HG03469 (cell line): Measurements from ENCODE around the gene MBOAT7.
A peak's percentile ranks its signal among the peaks of the same experiment; 100 is the strongest.

Experiments
- ATAC-seq: cut with Tn5 transposase; IDR thresholded peaks from one replicate; pipeline ENCODE4 v1.9.1; 2021; ENCODE audit warnings: mild to moderate bottlenecking, moderate library complexity, moderate number of reproducible peaks; ENCODE audit not compliant: unreplicated experiment

Gene MBOAT7

DNA sequence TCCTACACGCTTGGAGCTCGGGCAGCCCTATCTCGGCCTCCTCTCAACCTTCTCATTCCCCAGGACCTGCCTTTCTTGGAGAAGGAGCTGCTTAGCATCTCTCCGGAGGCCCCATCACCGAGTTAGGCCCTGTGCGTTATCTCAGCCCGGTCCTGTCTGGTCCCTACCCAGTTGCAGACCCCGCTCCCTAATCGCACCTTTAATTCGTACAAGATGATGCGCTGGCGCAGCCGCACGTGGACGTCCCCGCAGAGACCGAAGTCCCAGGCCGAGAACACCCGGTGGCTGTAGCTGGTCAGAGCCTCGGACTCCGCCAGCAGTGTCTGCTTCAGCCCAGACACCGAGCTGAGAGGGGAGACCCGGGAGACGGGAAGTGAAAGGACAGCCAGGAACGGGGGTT lies 24.2 kb downstream of the MBOAT7 start:
- no peak for ATAC-seq

DNA sequence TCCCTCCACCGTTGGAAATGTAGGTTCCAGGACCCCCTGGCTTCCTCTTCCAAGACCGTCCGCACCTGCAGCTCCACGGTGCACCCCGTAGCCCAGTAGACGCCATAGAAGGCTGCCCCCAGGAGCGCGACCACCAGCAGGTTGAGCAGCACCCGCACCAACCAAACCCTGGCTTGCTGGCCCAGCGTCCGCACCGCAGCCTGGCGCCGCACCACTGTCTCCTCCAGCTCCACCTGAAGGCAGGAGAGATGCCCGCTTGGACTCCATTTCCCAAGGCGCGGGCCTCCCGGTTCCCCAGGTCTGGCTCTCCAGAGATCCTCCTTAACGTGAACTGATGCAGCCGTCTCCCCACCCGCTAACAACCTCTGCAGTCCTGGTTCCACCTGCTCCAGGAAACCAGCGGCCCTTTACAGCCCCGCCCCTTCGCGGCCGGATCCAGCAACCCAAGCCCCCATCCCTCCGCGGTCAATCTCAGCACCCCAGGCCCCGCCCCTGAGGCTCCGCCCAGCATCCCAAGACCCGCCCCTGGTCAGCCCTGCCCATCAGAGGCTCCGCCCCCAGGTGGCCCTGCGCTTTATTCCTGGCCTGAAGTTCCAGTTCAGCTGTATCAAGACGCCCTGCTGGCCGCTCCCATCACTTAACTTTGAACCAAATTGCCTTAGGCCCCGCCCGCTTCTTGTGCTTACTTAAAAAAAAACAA lies 24.9 kb downstream of the MBOAT7 start:
- no peak for ATAC-seq

DNA sequence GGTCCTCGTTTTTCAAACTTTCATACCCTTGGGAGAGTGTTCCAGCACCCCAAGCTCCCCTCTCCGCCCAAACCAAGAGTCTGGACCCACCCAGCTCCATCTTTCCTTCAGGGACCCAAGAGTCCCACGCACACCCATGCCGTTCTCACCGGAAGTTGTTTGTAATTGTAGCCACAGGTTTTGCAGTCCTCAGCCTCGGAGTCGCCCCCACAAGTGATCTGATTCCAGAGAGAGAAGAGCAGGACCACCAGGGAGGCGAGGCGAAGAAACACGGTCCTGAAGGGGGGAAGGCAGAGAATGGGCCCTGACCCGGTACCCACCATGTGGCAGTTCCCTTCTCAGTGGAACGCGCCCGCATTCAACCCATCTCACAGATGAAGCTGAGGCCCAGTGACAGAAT lies 26.5 kb downstream of the MBOAT7 start:
- no peak for ATAC-seq

DNA sequence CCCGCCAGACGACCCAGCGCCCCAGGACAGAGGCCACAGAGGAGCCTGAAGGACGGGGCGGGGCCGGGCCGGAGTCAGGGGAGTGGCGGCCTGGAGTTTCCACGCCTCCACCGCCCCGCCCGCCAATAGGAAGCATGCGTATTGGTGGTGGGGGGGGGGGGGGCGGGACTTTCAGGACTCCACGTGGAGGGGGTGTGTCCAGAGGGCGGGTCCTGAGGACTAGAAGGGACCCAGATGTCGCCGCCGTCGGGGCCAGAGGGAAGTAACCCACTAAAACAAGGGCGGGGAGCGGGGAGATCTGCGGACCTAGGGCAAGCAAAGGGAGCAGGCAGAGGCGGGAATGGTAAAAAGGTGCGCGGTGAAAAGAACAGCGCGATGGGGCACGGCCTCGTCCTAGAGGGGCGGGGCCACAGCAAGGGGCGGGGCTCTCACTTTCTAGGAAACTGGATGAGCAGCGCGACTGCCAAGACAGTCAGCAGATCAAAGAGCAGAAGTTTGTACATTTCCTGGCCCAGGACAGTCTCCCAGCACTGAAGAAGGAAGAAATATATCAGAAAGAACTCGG lies 27.1 kb downstream of the MBOAT7 start:
- no peak for ATAC-seq

DNA sequence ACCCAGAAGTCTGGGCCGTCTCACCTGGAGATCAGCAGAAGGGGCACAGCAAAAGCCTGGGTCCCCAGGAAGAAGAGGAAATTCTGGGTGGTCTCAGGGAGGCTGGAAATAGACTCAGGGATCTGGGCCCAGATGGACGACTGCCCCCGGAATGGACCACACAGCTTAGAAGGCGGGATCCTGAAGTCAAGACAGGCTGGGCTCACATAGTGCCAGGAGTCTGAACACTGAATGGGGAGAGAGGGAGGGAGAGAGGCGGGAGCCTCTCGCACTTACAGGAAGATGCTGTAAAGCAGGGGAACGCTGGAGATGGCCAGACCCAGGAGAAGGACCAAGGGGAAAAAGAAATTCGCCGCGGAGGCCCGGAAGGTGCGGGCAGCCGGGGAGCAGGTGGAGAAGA lies 28.5 kb downstream of the MBOAT7 start:
- ATAC-seq: no peak

DNA sequence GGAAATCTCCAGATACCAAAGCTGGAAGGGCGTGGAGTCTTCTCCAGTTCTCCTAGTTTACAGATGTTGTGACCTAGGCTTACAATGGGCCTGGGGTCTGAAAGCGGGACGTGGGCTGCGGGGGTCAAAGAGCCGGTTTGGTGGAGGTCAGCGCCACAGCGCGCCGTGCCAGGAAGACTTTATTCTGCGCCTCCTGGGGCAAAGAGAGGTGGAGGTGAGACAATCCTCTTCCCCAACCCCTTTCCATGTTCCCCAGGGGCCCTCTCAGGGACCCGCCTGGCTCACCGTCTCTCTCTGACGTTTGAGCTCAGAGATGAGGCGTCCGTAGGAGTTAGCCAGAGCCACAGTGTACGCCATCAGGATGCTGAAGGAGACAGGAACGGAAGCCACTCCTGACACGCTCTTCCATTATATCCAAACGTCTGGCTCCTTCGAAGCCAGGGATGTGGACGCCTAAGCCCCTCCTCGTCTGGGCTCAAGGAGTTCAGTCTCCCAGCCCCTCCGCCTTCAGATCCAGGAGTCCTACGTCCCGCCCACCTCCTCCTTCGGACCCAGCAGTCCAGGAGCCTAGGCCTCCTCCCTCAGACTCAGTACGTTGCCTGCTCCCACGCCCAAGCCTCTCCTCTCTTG lies 29.1 kb downstream of the MBOAT7 start:
- ATAC-seq: no peak

DNA sequence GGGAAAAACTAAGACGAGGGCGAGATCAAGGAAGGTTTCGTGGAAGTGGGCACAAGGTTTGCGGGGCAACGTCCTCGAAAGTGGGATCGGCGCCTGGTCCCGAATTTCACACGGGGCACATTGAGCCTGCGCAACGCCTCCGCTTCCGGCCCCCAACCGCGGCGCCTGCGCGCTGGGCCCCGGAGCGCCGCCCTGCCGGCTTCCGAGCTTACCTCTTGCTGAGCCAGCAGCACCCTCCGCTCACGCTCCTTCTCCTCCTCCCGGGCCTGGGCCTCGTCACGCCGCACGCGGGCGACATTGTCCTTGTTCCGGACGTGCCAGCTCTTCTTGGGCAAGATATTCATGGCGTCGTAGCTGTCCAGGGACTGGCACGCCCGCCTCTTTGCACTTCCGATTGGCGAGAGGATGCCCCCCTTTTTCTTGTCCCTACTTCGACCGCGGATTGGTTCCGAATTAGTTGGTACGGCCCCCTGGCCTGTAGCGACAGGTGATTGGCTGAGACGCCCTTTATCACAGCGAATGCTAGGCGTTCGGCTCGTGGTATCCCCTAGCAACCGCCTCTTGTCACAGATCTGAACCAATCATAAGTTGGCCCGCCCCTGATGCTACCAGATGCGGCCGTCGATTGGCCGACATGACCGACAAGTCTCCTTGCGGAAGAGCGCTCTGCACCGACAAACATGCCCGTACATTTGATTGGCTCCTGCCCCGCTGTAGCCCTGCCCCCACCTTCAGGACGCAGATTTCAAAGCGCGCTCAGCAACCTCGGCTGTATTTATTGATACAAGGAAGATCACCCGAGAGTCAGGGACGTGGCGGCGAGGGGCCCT lies 29.8 kb downstream of the MBOAT7 start, which contains the start of gene LENG1:
LENG1 (minus strand) TSS at position 370 of the 830 bp plus-strand sequence; CDS start at position 344, 26 bp downstream.
- ATAC-seq: peak; percentile 78

DNA sequence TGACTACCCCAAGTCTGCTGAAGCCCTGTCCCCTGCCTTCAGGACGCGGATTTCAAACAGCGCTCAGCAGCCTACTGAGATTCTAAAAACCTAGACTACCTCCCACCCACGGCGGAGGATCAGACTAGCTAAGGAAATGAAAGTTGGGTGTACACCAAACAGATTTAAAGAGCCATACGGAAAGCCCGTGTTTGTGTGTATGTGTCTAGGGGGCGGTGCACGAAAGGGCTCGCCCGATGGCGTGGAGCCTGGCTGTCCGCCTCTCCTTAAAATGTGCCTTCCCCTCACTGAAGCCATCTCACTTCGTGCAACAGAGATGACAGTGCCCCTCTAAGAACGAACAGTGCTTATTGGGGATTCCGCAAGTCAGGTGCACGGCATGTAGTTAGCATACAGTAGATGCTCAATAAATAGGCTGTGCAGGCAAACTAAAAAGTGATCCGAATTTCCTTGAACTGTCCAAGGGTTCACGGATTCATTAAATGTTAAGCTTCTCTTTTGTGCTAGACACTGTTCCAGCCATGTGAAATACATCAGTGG lies 30.5 kb downstream of the MBOAT7 start:
- no peak for ATAC-seq

DNA sequence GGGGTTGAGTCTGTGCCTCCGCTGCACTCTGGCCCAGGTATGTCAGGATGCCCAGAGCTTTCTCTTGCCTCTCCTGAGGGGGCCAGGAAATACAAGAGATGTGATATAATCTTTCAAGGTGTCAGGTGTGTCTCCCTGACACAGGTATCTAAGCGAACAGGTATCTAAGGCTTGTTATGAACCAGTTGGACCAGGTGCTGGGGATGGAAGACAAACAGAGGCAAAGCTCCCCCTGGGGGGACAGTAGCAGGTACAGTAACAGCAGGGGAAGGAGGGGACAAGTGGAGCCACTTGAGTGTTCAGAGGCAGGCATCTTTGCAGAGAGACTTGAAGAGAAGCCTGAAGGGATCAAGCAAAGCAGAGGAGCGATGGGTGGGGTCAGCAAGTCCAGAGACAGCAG lies 32.4 kb downstream of the MBOAT7 start:
- no peak for ATAC-seq

DNA sequence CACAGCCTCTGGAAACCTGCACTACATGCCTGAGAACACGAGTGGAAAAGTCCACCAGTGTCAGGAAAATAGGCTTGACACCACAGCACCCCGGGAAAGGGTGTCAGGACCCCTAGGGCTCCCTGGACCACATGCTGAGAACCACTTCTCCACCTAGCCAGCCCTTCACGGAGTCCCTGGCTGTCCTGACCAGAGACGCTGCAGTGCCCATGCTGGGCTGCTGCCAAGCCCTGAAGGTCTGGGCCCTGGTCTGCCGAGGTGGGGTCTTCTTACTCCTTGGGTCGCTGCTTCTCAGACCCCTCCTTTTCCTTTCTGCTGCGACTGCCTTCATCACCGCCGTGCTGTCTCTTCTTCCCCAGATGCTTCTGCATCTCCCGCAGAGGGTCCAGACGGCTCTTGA lies 32.9 kb downstream of the MBOAT7 start:
- no peak for ATAC-seq

DNA sequence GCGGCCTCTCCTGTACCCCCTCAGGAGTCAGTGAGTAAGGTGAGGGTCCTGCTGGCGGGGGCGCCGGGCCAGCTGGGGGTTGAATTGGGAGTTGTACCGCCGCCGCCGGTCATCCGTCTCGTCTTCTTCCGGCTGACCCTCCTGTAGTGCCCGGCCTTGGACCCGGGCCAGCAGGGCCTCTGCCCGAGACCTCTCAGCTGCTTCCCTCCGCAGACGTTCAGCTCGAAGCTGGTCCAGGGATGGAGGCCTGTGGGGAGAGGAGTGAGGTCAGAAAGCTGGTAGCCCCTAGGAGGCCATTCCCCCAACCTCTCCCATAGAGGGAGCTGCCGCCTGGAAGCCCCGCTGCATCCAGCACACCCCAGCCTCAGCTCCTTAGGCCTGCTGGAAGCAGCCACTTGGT lies 33.7 kb downstream of the MBOAT7 start:
- ATAC-seq: no peak

DNA sequence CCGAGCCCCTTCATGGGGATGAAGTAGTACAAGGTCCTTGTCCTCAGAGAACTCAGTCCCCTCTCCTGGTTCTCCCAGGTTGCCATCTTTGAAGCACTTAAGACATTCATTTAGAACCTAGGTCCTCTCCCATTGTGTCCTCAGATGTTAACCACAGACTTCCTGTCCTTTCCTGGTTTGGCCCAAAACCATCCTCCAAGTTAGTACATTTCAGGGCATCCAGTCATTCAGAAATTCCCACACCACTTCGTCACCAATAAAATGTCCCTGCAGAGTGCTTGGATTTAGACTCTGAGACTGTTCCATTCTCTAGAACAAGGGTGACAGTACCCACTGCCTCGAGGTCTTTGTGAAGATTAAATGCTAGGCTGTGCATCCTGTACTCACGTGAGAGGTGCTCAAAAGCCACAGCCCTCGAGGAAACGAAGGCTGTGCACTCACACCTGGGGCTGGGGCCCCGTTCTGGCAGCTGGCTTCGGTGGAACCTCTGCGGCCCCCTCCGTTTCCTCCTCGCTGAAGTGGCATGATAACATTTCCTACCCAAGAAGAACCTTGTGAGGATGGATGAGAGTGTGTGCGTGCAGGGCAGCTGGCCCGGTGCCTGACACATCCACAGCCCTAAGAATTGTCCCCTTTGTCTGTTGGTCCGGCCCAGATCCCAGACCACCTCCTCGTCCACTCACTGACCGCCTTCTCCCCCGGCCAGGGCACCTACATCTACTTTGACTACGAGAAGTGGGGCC lies 34.6 kb downstream of the MBOAT7 start:
- no peak for ATAC-seq

DNA sequence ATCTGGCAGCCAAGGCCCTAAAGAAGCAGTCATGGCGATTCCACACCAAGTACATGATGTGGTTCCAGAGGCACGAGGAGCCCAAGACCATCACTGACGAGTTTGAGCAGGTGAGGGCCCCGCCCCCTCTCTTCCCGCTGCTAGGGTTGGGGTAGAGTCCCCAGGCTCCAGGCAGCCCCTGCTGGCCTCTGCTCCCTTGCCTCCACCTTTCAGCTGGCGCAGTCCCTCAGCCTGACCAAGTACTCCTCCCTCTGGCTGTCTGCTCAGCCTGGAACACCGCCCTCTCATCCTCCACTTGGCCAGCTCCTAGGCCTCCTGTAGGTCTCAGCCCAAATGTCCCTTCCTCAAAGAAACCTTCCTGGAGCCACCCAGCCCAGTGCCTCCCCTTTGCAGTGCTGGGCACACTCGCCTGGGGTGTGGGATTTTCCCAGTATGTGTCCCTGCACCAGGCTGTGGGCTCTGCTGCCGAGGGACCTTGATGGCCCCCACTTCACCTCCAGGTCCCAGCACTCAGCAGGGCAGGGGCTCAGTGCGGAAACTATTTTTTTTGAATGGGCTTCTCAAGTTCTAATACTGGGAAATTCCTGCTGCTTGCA lies 35.6 kb downstream of the MBOAT7 start:
- no peak for ATAC-seq

DNA sequence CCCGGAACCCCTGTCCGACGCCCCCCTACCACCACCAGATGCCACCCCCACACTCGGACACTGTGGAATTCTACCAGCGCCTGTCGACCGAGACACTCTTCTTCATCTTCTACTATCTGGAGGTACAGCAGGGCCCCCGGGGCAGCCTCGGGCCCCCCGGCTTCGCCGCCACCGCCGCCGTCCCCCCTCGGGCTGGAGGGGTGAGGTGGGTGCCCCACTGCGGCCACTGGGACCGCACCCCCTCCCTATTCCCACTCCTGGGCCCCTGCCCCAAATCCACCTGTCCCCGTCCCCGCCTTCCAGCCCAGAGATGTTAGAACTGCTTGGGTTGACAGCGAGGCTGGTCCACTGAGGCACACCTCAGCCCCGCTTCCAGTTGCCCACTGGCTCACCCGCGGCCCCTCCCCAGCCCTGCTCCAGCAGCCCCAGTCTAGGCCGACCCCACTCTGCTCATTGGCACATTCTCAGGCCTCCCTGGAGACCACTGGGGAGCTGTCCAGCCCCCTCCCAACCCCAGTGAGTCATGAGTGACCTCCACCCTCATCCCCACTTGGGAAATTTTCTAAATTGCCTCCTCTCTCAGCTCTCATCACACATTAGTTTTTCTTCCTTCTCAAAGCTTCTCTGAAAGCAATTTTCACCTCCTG lies 36.4 kb downstream of the MBOAT7 start:
- ATAC-seq: no peak

DNA sequence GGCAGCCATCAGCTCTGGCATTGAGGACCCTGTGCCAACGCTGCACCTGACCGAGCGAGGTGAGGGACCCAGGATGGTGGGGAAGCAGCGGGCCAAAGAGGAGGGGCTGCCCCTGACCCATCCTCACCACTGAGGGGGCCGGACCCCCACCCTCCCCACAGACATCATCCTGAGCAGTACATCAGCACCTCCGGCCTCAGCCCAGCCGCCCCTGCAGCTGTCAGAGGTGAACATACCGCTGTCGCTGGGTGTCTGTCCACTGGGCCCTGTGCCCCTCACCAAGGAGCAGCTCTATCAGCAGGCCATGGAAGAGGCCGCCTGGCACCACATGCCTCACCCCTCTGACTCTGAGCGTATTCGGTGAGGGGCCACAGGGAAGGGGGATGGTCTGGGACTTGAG lies 37.1 kb downstream of the MBOAT7 start:
- no peak for ATAC-seq

DNA sequence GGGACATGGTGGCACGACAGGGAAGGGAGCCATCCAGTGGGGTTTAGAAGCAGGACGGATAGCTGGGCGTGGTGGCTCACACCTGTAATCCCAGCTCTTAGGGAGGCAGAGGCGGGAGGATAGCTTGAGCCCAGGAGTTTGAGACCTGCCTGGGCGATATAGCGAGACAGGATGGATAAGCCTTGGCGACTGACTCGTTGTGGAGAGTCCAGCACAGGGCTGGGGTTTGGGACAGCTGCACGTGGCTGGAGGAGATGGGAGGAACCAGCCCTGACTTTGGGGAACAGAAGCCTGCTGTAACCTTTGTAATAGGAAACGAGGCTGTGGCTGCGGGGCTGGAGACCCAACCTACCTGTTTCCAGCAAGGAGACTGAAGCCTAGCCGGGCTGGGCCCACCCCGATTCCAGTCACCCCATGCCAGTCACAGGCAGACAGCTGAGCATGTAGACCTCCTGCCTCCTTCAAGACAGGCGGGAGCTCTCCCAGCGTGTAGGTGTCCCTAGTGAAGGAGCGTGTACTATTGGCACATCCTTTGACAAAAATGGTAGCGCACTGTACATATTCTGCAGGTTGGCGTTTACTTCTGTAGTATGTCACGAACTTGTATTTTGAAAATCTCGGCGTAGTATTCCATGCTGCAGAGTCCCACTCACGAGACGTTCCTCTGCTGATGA lies 37.9 kb downstream of the MBOAT7 start:
- ATAC-seq: no peak

DNA sequence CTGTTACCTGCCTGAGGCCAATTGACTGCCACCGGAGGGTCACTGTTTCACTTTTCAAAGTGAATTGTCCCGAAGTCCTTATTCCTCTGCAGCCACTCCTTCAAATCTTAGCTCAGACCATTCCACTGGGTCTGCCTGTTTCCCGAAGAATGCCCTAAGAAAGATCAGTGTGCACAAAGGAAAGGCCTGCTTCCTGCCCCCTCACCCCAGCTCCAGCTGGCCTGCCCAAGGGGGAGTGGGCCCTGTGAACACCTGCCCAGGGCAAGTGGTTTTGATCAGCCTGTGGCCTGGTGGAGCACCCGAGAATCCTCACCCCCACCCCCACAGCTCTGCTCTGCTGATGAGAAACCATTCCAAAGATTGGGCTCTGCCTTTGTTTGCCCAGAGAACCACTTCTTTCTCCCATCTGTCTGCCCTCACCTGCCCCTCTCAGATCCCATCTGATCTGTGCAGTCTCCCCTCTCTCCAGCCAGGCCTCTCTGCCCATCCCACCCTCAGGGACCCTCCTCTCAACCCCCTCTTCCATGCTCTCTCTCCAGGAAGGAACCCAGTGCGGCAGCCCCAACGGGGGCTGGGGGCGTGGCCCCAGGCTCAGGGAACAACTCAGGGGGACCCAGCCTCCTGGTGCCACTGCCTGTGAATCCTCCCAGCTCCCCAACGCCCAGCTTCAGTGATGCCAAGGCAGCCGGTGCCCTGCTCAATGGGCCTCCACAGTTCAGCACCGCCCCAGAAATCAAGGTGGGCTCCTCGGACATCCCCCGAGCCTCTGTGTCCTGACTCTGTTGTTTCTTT lies 40.2 kb downstream of the MBOAT7 start:
- ATAC-seq: no peak

DNA sequence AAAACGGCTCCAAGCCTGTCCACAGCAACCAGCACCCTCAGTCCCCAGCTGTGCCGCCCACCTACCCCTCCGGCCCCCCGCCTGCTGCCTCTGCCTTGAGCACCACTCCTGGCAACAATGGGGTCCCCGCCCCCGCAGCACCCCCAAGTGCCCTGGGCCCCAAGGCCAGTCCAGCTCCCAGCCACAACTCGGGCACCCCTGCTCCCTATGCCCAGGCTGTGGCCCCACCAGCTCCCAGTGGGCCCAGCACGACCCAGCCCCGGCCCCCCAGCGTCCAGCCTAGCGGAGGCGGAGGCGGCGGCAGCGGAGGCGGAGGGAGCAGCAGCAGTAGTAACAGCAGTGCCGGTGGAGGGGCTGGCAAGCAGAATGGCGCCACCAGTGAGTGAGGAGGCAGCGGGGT lies 41.2 kb downstream of the MBOAT7 start:
- no peak for ATAC-seq
